GM12892 (cell line): ENCODE data around the gene MAP2K3.
"Not testable (repeated sequence)": the region's sequence is repeated elsewhere in the genome, so short reads cannot be mapped to it uniquely, and the experiment has no call there.

Experiments
- DNase-seq: peaks from one replicate; pipeline ENCODE4 v3.0.0; 2011; ENCODE audit not compliant: insufficient read length
- FAIRE-seq: peaks from 2 replicates; lab custom pipeline; 2011; peaks lifted over from hg19 to GRCh38; lab: Jason Lieb, UNC
- POLR2A ChIP-seq: IDR thresholded peaks from 2 replicates; pipeline ENCODE4 v1.6.1; 2011; ENCODE audit warnings: low read depth, low read length, control low read depth
- POLR2AphosphoS5 ChIP-seq: IDR thresholded peaks from 2 replicates; pipeline ENCODE4 v1.6.1; 2011; ENCODE audit warnings: low read depth, low read length, control low read depth
- TAF1 ChIP-seq: IDR thresholded peaks from 2 replicates; pipeline ENCODE4 v1.6.1; 2011; ENCODE audit warnings: low read depth, mild to moderate bottlenecking, control low read depth, low read length, borderline replicate concordance

The MAP2K3 gene

DNA sequence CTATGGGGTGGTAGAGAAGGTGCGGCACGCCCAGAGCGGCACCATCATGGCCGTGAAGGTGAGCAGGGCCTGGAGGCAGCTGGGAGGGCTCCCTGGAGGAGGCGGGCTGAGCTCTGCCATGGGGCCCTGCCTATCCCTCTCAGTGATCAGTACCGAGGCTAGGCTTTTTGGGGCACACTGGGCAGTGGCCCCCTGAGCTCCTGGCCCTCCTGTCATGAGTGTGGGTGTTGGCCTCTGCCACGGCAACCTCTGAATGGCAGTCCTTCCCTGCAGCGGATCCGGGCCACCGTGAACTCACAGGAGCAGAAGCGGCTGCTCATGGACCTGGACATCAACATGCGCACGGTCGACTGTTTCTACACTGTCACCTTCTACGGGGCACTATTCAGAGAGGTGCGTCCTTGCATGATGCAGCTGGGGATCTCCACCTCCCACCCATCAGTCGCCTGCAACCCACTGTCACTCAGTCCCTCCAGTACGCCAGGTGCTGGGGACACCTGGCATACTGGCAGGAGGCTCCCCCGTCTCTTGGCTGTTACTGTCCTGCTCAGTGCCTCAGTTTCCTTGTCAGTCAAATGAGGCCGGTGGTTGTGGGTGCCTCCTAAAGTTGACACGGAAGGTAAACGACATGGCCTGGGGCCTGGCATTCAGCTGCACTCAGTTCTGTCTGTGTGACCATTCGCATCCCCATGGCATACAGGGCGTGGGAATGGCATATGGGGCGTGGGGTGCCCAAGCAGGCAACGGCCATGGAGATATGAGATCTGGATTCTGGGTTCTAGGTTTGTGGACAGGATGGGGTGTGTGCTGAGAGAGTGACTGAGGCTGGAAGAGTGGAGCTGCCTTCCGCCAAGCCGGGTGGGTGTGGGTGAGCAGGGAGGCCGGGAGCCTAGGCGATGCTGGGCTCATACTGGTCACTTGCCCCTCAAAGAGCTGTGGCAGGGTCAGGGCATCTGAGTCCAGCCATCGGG is 16.4 kb downstream of the MAP2K3 start:
- TF ChIP-seq POLR2A (no peak), POLR2AphosphoS5 (no peak), TAF1 (no peak)
- FAIRE-seq (no peak), DNase-seq (no peak)

DNA sequence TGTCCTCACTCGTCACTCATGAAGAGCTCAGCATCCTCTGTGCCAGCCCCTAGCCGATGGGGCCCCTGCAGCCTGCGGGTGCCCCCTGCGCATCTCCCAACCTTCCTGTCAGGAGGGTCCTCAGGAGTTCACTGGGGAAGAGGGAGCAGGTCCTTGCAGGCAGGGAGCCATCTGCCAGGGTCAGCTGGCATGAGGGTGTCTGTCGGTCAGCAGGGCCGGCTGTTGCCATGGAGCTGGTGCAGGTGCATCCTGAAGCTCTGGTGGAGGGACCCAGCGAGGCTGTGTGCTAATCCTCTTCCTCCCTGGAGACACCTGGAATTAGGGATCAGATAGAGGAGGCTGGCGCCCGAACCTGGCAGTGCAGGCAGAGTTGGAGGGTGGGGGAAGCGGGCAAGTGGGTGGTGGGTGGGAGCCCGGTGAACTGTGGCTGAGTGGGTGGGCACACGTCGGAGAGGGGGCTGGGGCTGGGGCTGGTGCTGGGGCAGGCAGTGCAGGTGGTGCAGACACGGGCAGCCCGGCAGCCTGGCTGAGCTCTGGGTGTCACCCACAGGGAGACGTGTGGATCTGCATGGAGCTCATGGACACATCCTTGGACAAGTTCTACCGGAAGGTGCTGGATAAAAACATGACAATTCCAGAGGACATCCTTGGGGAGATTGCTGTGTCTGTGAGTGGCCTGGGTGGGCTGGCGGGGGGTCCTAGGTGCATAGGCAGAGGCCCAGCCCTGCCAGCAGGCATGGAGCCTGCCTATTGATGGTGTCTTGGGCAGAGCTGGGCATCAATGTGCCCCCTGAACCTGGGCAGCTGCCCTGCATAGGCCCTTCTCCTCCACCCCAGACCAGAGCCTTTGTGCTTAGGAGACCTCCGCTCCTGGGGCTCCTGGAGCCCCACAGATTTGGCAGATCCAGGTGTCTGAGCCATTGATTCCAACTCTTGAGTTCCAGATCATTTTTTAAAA is 17.4 kb downstream of the MAP2K3 start:
- FAIRE-seq = no peak
- no peak for DNase-seq
- TF ChIP-seq POLR2AphosphoS5 (no peak), TAF1 (no peak), POLR2A (no peak)

GRCh38 chr17:21302711-21303425 is 18.4 kb downstream of the MAP2K3 start:
- FAIRE-seq = no peak
- no peak for DNase-seq
- TF ChIP-seq POLR2AphosphoS5 (no peak), TAF1 (no peak), POLR2A (no peak)

GRCh38 chr17:21303441-21304065 is 19.0 kb downstream of the MAP2K3 start:
- no peak for TF ChIP-seq POLR2A
- TF ChIP-seq POLR2AphosphoS5 = no peak
- no peak for DNase-seq
- FAIRE-seq = no peak

- FAIRE-seq (no peak), DNase-seq (no peak)
- TF ChIP-seq POLR2A (no peak), POLR2AphosphoS5 (no peak), TAF1 (no peak)
Observed at GRCh38 chr17:21304091-21304490, 19.6 kb downstream of the MAP2K3 start.

DNA sequence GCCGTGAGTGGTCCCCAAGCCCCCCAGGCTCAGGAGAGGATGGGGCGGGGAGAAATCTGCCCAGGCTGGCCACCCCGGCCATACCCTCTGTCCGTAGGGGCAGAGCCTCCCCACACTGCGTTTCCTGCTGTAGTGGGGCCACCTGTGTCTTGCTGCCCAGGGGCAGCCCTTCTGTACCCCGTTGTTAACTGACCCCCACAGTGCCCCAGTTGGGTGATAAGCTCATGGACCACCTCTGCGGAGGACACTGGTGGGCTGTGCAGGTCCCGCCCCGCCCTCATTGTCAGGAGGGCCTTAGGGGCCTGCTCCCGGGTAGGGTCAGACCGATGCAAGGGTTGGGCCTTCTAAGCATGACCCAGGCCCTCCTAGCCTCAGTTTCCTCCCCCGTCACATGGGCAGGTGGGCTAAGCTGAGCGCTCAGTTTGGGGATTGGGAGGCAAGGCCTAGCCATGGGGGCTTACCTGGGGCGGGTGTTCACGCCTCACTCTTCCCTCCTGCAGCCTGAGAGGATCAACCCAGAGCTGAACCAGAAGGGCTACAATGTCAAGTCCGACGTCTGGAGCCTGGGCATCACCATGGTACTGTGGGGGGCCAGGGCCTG is 20.1 kb downstream of the MAP2K3 start:
- FAIRE-seq, DNase-seq: not testable (repeated sequence)

- not testable (repeated sequence) for DNase-seq, FAIRE-seq
Observed at GRCh38 chr17:21305431-21306180, 21.1 kb downstream of the MAP2K3 start.

DNA sequence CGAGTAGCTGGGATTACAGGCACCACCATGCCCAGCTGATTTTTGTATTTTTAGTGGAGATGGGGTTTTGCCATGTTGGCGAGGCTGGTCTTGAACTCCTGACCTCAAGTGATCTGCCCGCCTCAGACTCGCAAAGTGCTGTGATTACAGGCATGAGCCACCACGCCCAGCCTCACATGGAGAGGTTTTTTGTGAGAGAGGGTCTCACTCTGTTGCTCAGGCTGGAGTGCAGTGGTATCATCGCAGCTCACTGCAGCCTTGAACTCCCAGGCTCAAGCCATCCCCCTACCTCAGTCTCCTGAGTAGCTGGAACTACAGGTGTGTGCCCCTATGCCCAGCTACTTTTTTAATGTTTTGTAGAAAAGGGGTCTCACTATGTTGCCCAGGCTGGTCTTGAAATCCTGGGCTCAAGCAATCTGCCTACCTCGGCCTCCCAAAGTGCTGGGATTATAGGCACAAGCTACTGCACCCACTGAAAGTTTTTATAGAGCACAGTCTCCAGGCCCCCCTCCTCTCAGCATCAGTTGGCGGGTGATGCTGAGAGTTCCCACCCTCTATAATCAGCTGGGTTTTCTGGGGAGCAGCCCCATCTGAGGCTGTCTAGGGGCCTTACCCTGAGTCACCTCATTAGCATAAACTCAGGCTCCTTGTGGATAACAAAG is 22.2 kb downstream of the MAP2K3 start:
- DNase-seq, FAIRE-seq: not testable (repeated sequence)

DNA sequence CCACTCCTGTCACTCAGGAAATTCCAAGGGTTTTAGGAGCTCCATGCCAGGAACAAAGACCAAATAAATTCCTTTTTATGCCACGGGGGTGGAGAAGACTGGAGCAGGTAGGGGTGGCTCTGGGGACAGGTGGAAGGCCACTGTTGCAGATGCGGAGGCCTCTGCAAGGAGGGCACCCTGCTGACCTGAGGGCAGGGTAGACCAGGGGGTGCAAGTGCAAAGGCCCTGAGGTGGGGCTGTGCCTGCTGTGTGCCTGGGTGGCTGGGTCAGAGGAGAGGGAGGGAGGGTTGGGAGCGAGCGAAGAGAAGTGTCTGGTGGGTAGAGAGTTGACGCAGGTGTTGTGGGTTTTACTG is 22.7 kb downstream of the MAP2K3 start:
- not testable (repeated sequence) for DNase-seq, FAIRE-seq

DNA sequence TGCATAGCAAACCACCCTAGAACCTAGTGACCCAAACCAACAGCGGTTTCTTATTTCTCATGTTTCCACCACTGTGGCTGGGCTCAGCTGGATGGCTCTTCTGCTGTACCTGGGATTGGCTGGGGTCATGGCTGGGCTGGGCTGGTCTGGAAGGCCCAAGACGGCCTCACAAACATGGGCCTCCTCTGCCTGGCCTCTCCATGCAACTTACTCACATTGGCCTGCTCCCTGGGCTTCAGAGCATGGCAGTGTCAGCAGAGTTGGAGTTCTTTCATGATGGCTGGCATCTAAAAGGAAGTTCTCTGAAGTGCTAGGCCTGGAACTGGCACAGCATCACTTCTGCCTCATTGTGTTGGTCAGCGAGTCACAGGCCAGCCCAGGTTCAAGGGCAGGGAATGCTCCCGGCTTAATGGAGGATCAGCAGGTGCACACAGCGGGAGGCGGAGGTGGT is 24.4 kb downstream of the MAP2K3 start:
- not testable (repeated sequence) for DNase-seq, FAIRE-seq

DNA sequence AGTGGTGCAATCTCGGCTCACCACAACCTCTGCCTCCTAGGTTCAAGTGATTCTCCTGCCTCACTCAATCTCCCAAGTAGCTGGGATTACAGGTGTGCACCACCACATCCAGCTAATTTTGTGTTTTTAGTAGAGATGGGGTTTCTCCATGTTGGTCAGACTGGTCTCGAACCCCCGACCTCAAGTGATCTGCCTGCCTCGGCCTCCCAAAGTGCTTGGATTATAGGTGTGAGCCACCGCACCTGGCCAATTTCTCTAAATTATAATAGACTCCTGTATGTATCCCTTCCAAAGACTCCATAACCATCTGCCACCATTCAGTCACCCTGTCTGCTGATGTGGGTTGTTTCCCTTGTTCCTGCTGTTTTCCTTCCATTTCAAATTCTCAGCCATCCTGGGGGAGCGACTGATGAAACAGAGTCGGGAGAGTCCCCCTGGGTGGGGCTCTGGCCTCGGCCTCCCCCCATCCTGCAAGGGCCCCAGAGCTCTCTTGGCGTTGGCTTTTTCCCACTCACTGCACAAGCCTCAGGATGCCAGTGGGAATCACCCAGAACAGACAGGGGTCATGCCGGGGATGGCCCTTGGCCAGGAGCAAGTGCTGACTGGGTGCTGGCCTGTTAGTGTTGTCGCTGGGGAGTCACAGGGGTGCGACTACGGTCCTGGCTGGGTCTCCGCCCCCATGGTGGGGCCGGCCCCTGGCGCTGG is 25.7 kb downstream of the MAP2K3 start:
- DNase-seq, FAIRE-seq: not testable (repeated sequence)

GRCh38 chr17:21310766-21311602 is 26.5 kb downstream of the MAP2K3 start:
- FAIRE-seq, DNase-seq: not testable (repeated sequence)
